Measurements from ENCODE around the gene NDNF. TPM values are rescaled to one million over a fixed set of nuclear protein-coding genes. Genes with fewer than 3 reads are reported as not detected.

The NDNF gene
- total and polyA plus RNA-seq, 9 of the 15 experiments (the other 6 are each of a cell fraction or from before 2014, with no cell fraction given) = not detected

DNA sequence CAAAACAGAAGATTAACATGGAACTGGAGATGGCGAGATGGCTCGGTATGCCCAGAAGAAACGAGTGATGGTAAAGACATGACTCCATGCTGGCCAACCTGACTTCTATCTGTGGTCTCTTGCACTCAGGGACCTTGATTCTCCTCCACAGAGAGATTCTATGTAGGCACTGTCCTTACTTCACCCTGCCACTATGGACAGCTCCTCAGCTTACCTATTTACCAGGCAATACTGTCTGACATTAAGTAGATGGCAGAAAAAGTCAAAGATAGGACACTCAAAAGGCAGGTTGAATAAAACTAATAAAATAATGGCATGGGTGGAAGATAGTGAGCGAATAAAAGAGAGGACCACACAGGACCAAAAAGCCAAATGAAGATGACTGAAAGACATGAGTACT is 35.2 kb upstream of the NDNF start (continued):
- TF ChIP-seq, protein P1, sequence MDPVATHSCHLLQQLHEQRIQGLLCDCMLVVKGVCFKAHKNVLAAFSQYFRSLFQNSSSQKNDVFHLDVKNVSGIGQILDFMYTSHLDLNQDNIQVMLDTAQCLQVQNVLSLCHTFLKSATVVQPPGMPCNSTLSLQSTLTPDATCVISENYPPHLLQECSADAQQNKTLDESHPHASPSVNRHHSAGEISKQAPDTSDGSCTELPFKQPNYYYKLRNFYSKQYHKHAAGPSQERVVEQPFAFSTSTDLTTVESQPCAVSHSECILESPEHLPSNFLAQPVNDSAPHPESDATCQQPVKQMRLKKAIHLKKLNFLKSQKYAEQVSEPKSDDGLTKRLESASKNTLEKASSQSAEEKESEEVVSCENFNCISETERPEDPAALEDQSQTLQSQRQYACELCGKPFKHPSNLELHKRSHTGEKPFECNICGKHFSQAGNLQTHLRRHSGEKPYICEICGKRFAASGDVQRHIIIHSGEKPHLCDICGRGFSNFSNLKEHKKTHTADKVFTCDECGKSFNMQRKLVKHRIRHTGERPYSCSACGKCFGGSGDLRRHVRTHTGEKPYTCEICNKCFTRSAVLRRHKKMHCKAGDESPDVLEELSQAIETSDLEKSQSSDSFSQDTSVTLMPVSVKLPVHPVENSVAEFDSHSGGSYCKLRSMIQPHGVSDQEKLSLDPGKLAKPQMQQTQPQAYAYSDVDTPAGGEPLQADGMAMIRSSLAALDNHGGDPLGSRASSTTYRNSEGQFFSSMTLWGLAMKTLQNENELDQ (CRISPR knock-in tag; IDR thresholded peaks at IDR 0.05; ENCODE audit: borderline replicate concordance) = no peak
- no peak for TF ChIP-seq MAFG (tag; conservative IDR thresholded peaks at IDR 0.05)
- TF ChIP-seq ZNF146 (CRISPR knock-in tag; IDR thresholded peaks at IDR 0.05; ENCODE audit: unreplicated experiment) = no peak
- TF ChIP-seq HDGF (IDR thresholded peaks at IDR 0.05) = no peak
- TF ChIP-seq ETS2 (tag; IDR thresholded peaks at IDR 0.05; ENCODE audit: borderline replicate concordance, poor library complexity, severe bottlenecking) = no peak

- Histone ChIP-seq H3K27me3 (ENCODE audit: control insufficient read depth in 2 of 2, insufficient read depth in 2 of 2, low read length in 2 of 2) (no peaks in the 10 kb centered on the region), H3K9me1 (ENCODE audit: control insufficient read depth, insufficient read depth, low read length) (no peaks in the 10 kb centered on the region), H3K4me1 (replicated peaks in 1 of 2; ENCODE audit: control insufficient read depth in 2 of 2, insufficient read depth in 2 of 2, low read length in 2 of 2) (no peaks in the 10 kb centered on the region), H3K4me2 (ENCODE audit: insufficient read depth, low read length) (no peak overlapping the region), H3K79me2 (ENCODE audit: control insufficient read depth, insufficient read depth, low read length) (no peaks in the 10 kb centered on the region), H3K9ac (ENCODE audit: insufficient read depth in 1 of 2, low read depth in 2 of 2, low read length in 2 of 2) (no peak overlapping the region), H3K27ac (ENCODE audit: extremely low read depth, low read depth, low read length) (no peak overlapping the region), H3K36me3 (ENCODE audit: control insufficient read depth, insufficient read depth, low read length) (no peaks in the 10 kb centered on the region), H4K20me1 (replicated peaks; ENCODE audit: control insufficient read depth, insufficient read depth, low read length) (no peaks in the 10 kb centered on the region), H2AFZ (ENCODE audit: low read depth, low read length) (no peak overlapping the region), H3K4me3 (no peak overlapping the region), H3K9me3 (replicated peaks; ENCODE audit: control insufficient read depth, insufficient read depth, low read depth, low read length) (no peaks in the 10 kb centered on the region)
- ATAC-seq = no peak
- in situ Hi-C loops (cut with MboI) = no loop called here
- 5% methylated on average over 2 of the region's 2 CpGs for WGBS (ENCODE audit: insufficient coverage, low coverage, missing lambda C conversion rate)
- ChIA-PET CTCF (ENCODE audit: low intra/inter-chr PET ratio) (no interaction called here), POLR2A (no interaction called here)
- no peak for DNase-seq (ENCODE audit: extremely low read depth in 1 of 4, low spot score in 3 of 4)
- FAIRE-seq = no peak
- no peak for TF ChIP-seq CBX1 (IDR thresholded peaks at IDR 0.05; ENCODE audit: low read depth)
- TF ChIP-seq ZNF121 (CRISPR knock-in tag; conservative IDR thresholded peaks at IDR 0.05) = no peak
- no peak for TF ChIP-seq ZNF583 (CRISPR knock-in tag; IDR thresholded peaks at IDR 0.05)
- no peak for TF ChIP-seq HMG20A (CRISPR knock-in tag; conservative IDR thresholded peaks at IDR 0.05)
- TF ChIP-seq NONO (IDR thresholded peaks at IDR 0.05; ENCODE audit: low read depth in 2 of 2, low read length in 1 of 2) = no peak
- no TSS peak for BruUV-seq (replicated peaks)
- intact Hi-C loops (cut with micrococcal nuclease) = no loop called here
Observed at GRCh38 chr4:121100093-121100775, 27.9 kb upstream of the NDNF start.

Data from K562 (cell line).